ENCODE measurements around the gene FRMPD4.

FRMPD4 gene

DNA sequence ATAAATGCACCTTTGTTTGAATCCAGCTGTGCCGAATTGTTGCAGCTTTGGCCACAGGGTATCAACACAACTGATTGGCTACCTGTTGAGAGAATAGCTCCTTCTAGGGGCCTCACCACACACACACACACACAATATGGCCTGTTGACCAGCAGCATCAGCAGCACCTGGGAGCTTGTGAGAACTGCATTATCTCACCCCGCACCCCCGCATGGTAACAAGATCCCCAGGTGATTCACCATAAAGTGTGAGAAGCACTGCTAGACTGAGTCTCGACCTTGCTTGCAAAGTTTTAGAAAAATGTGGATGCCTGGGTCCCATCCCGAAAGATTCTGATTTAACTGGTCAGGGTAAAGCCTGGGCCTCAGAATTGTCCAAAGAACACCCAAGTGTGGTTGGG is 476.0 kb downstream of the FRMPD4 start:
- H3K4me3 ChIP-seq (ENCODE audit: control insufficient read depth, low read depth, low read length): no peak overlapping the region
- DNase-seq (ENCODE audit: low read depth): no peak
- TF ChIP-seq, protein P1, sequence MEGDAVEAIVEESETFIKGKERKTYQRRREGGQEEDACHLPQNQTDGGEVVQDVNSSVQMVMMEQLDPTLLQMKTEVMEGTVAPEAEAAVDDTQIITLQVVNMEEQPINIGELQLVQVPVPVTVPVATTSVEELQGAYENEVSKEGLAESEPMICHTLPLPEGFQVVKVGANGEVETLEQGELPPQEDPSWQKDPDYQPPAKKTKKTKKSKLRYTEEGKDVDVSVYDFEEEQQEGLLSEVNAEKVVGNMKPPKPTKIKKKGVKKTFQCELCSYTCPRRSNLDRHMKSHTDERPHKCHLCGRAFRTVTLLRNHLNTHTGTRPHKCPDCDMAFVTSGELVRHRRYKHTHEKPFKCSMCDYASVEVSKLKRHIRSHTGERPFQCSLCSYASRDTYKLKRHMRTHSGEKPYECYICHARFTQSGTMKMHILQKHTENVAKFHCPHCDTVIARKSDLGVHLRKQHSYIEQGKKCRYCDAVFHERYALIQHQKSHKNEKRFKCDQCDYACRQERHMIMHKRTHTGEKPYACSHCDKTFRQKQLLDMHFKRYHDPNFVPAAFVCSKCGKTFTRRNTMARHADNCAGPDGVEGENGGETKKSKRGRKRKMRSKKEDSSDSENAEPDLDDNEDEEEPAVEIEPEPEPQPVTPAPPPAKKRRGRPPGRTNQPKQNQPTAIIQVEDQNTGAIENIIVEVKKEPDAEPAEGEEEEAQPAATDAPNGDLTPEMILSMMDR (IDR thresholded peaks at IDR 0.05; ENCODE audit: control insufficient read depth, insufficient read depth, low read depth, low read length, missing control alignments): no peak

DNA sequence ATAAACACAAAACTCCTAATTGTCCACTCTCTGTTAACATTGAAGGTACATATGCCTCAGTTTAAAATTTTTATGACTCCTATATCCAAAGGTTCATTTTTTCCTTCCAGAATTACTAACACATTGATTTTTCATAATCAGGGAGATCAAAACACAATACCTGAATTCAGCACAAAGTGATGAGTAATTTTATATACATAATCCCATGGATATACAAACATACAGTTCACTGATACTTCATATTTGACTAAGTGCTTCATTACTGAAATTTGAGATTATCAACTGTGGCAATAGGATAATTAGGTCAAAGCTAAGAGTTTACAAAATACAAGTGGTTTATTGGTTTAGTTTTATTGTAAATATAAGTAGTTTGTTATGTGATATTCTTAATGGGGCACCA is 476.8 kb downstream of the FRMPD4 start:
- TF ChIP-seq, protein P1 (IDR thresholded peaks at IDR 0.05; ENCODE audit: control insufficient read depth, insufficient read depth, low read depth, low read length, missing control alignments): no peak
- no peak overlapping the region for H3K4me3 ChIP-seq (ENCODE audit: control insufficient read depth, low read depth, low read length)
- no peak for DNase-seq (ENCODE audit: low read depth)

DNA sequence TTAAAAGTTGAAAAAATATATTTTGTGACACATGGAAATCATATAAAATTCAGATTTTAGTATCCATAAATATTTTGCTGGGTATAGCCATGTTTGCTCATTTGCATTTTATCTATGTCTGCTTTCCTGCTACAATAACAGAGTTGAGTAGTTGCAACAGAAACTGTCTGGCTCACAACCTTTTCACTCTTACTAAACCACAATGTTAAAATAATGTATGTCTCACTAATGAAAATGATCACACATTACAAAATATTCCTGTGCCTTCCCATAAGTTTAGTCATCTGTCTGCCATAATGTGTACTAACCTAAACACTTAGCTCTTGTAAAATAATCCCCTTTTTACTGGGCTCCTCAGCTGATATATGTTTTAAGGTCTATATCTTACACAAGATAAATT is 479.0 kb downstream of the FRMPD4 start:
- DNase-seq (ENCODE audit: low read depth): no peak
- TF ChIP-seq, protein P1 (IDR thresholded peaks at IDR 0.05; ENCODE audit: control insufficient read depth, insufficient read depth, low read depth, low read length, missing control alignments): no peak
- H3K4me3 ChIP-seq (ENCODE audit: control insufficient read depth, low read depth, low read length): no peak overlapping the region

DNA sequence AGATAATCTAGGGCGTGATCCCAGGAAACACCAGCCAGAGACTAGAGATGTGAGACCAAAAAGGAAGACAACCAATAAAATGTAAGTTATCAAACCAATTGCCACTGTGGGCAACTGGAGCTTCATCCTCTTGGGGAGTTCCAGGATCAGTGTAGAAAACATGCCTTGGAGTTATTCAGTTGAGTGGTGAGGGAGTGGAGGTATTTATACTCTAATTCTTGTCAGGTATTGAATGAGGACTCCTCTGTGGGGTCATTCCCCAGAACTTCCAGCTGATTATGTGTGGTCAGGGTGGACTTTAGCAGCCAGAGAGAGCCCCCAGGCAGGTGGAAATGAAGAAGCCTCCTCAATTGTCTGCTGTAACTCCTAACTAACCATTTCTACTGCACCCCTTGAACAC is 509.0 kb downstream of the FRMPD4 start:
- no peak overlapping the region for H3K4me3 ChIP-seq (ENCODE audit: control insufficient read depth, low read depth, low read length)
- TF ChIP-seq, protein P1 (IDR thresholded peaks at IDR 0.05; ENCODE audit: control insufficient read depth, insufficient read depth, low read depth, low read length, missing control alignments): no peak
- no peak for DNase-seq (ENCODE audit: low read depth)

DNA sequence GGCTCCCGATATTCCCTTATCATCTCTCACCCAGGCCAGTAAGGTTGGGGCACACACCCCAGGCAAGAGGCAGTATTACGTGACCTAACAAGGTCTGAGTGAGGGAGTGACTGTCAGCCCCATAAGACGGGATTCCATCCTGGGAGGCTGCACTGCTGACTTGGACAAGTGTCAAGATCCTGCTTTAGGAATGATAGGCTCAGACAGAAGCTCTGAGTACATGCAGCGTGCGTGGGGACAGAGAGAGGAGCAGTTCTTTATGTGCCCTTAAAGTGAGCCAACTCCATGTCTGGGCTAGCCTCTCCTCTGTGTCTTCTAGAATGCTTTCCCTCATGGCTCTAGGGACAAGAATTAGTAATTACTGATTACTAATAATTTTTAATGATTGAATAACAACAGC is 510.7 kb downstream of the FRMPD4 start:
- no peak overlapping the region for H3K4me3 ChIP-seq (ENCODE audit: control insufficient read depth, low read depth, low read length)
- TF ChIP-seq, protein P1 (IDR thresholded peaks at IDR 0.05; ENCODE audit: control insufficient read depth, insufficient read depth, low read depth, low read length, missing control alignments): no peak
- DNase-seq (ENCODE audit: low read depth): no peak

DNA sequence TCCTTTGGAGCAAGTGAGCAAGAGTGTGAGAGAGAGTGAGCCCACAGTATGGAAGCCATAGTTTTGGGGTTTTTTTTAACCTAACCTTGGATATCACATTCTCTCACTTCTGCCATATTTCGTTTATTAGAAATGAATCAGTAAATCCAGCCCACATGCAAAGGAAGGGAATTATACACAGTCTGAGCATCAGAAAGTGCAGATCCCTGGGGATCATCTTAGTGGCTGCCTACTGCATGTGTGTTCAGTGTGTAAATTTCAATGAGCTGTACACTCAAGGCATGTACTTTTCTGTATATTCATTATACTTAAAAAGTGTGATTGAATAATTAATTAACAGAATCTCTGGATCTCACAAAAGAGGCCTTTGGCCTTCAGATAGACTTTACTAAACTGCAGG is 519.2 kb downstream of the FRMPD4 start:
- H3K4me3 ChIP-seq (ENCODE audit: control insufficient read depth, low read depth, low read length): no peak overlapping the region
- TF ChIP-seq, protein P1 (IDR thresholded peaks at IDR 0.05; ENCODE audit: control insufficient read depth, insufficient read depth, low read depth, low read length, missing control alignments): no peak
- no peak for DNase-seq (ENCODE audit: low read depth)

DNA sequence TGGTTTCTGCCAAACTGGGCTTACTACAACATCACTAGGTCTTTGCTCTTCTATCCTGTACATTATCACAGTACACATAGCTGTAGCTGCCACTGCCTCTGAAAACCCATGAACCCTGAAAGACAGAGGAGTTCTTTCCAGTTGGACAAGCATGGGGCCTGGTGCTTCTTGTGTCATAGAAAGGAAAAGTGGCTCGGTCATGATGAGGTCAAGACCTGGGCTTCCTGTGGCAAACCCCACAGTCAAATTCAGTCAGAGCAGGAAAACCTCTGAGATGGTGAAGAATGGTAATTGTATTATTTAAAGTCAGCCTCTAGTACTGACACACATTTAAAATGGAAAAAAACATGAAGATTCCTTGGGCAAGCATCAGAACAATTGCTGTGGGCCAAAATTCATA is 519.6 kb downstream of the FRMPD4 start:
- H3K4me3 ChIP-seq (ENCODE audit: control insufficient read depth, low read depth, low read length): no peak overlapping the region
- DNase-seq (ENCODE audit: low read depth): no peak
- TF ChIP-seq, protein P1 (IDR thresholded peaks at IDR 0.05; ENCODE audit: control insufficient read depth, insufficient read depth, low read depth, low read length, missing control alignments): no peak
